GM19240 (cell line): ENCODE data around the gene GPX5.
"Not testable (repeated sequence)": the region's sequence is repeated elsewhere in the genome, so short reads cannot be mapped to it uniquely, and the experiment has no call there.

ENCODE experiments used
- DNase-seq: peaks from one replicate; pipeline ENCODE4 v3.0.0; 2011; ENCODE audit warnings: low spot score; ENCODE audit not compliant: insufficient read length

The GPX5 gene

GRCh38 chr6:28512387-28512786 is 13.3 kb upstream of the GPX5 start:
- not testable (repeated sequence) for DNase-seq

GRCh38 chr6:28515676-28516075 is 10.0 kb upstream of the GPX5 start, which contains the start of gene GPX6:
Gene GPX6, minus strand, starts transcription at chr6:28515793. Its CDS starts 50 bp downstream, at chr6:28515743.
- no peak for DNase-seq

GRCh38 chr6:28517964-28518363 is 7.7 kb upstream of the GPX5 start:
- no peak for DNase-seq

- DNase-seq = no peak
Observed at GRCh38 chr6:28522594-28523240, 3.0 kb upstream of the GPX5 start.

GRCh38 chr6:28523241-28523622 is 2.4 kb upstream of the GPX5 start:
- no peak for DNase-seq

- no peak for DNase-seq
Observed at GRCh38 chr6:28530777-28531176, 5.1 kb downstream of the GPX5 start.

- DNase-seq = no peak
Observed at GRCh38 chr6:28531479-28532128, 5.9 kb downstream of the GPX5 start.

- no peak for DNase-seq
Observed at GRCh38 chr6:28534306-28534705, 8.6 kb downstream of the GPX5 start.

- DNase-seq = no peak
Observed at GRCh38 chr6:28534875-28535274, 9.2 kb downstream of the GPX5 start.

- DNase-seq = no peak
Observed at GRCh38 chr6:28537065-28537464, 11.4 kb downstream of the GPX5 start.

- no peak for DNase-seq
Observed at GRCh38 chr6:28537509-28538140, 11.9 kb downstream of the GPX5 start.

- no peak for DNase-seq
Observed at GRCh38 chr6:28541996-28542395, 16.3 kb downstream of the GPX5 start.

- DNase-seq = peak; percentile 23
Observed at GRCh38 chr6:28542440-28543296, 17.0 kb downstream of the GPX5 start.

GRCh38 chr6:28543651-28544610 is 18.2 kb downstream of the GPX5 start:
- DNase-seq = no peak

- DNase-seq = no peak
Observed at GRCh38 chr6:28545955-28546354, 20.3 kb downstream of the GPX5 start.

- DNase-seq = not testable (repeated sequence)
Observed at GRCh38 chr6:28547003-28547402, 21.3 kb downstream of the GPX5 start.

- no peak for DNase-seq
Observed at GRCh38 chr6:28551891-28552666, 26.4 kb downstream of the GPX5 start.

- no peak for DNase-seq
Observed at GRCh38 chr6:28553384-28553985, 27.8 kb downstream of the GPX5 start.
